Endothelial cell of umbilical vein (primary cell): Measurements from ENCODE around the gene MED28. TPM values are rescaled to one million over a fixed set of nuclear protein-coding genes. Genes with fewer than 3 reads are reported as not detected.

Experiments used
- BruUV-seq: library from RNA; stranded (reverse); fragments of 400-500 nt; replicated peaks from 2 replicates; lab custom pipeline; 2021; lab: Mats Ljungman, UMichigan
- CTCF ChIA-PET: fragments of 300-600, 350-600 bp; sonication (Branson Sonifier 250); formaldehyde crosslinking; loops from one replicate; lab custom pipeline; 2021; ENCODE audit warnings: antibody characterized with exemption, inconsistent platforms; lab: Charles Lee
- POLR2A ChIA-PET: fragments of 300-600, 350-600 bp; sonication (Branson Sonifier 250); formaldehyde crosslinking; loops from one replicate; lab custom pipeline; 2021; ENCODE audit warnings: antibody characterized with exemption, inconsistent platforms; lab: Charles Lee
- DNase-seq: peaks from one replicate; pipeline ENCODE4 v3.0.0-alpha.2; 2011; ENCODE audit warnings: low read depth, low spot score
- FAIRE-seq: peaks from 2 replicates; lab custom pipeline; 2011; peaks lifted over from hg19 to GRCh38; lab: Jason Lieb, UNC
- H2AFZ ChIP-seq: 2 replicates; pipeline ENCODE4 v1.6.0; 2012; ENCODE audit warnings: low read depth, low read length, control low read depth, inconsistent platforms
- H3K27ac ChIP-seq: 2 replicates; pipeline ENCODE4 v1.5.1; 2011; ENCODE audit warnings: low read depth, mild to moderate bottlenecking, control low read depth, low read length, moderate library complexity; ENCODE audit not compliant: insufficient read depth
- H3K27me3 ChIP-seq, 2 experiments: 2 replicates each; pipeline versions ENCODE4 v1.6.0 to v1.6.1; 2011; ENCODE audit warnings: low read length in 2 of 2, mixed read lengths in 1 of 2; ENCODE audit not compliant: control insufficient read depth in 2 of 2, insufficient read depth in 2 of 2
- H3K36me3 ChIP-seq, 2 experiments: 2 replicates in 1 of 2; 3 replicates in 1 of 2; pipeline ENCODE4 v1.5.1; 2011; ENCODE audit warnings: low read length in 2 of 2, mild to moderate bottlenecking in 1 of 2, moderate library complexity in 1 of 2; ENCODE audit not compliant: control insufficient read depth in 2 of 2, insufficient read depth in 2 of 2; ENCODE audit errors: extremely low read depth in 1 of 2
- H3K4me1 ChIP-seq: 3 replicates; pipeline ENCODE4 v1.5.1; 2011; ENCODE audit warnings: mild to moderate bottlenecking, low read length; ENCODE audit not compliant: control insufficient read depth, insufficient read depth; ENCODE audit errors: extremely low read depth
- H3K4me2 ChIP-seq: 2 replicates; pipeline ENCODE4 v1.6.1; 2011; ENCODE audit warnings: low read length, control low read depth, mixed read lengths; ENCODE audit not compliant: insufficient read depth
- H3K4me3 ChIP-seq, 3 experiments: fragments of 200-600 bp in 1 of 3; sonication (generic), shearing (Covaris generic) in 1 of 3; replicated peaks in 1 of 3; 2 replicates each; pipeline ENCODE4 v1.5.1; 2011 to 2016; ENCODE audit warnings: control low read depth in 3 of 3, low read length in 3 of 3, mild to moderate bottlenecking in 2 of 3, inconsistent platforms in 1 of 3, low read depth in 1 of 3, moderate library complexity in 1 of 3; ENCODE audit not compliant: insufficient read depth in 1 of 3
- H3K79me2 ChIP-seq: 2 replicates; pipeline ENCODE4 v1.6.0; 2012; ENCODE audit warnings: low read length, inconsistent platforms; ENCODE audit not compliant: control insufficient read depth, insufficient read depth
- H3K9ac ChIP-seq: replicated peaks from 2 replicates; pipeline ENCODE3; 2011; ENCODE audit warnings: low read length, control low read depth; ENCODE audit not compliant: insufficient read depth; ENCODE audit errors: extremely low read depth
- H3K9me1 ChIP-seq: replicated peaks from 3 replicates; pipeline ENCODE4 v1.6.0; 2011; ENCODE audit warnings: mild to moderate bottlenecking, low read length; ENCODE audit not compliant: control insufficient read depth, insufficient read depth; ENCODE audit errors: extremely low read depth
- H3K9me3 ChIP-seq: replicated peaks from 2 replicates; pipeline ENCODE4 v1.5.1; 2012; ENCODE audit warnings: low read length, inconsistent platforms; ENCODE audit not compliant: control insufficient read depth, insufficient read depth
- H4K20me1 ChIP-seq: replicated peaks from 2 replicates; pipeline ENCODE3; 2011; ENCODE audit warnings: mild to moderate bottlenecking, low read length; ENCODE audit not compliant: control insufficient read depth, insufficient read depth; ENCODE audit errors: extremely low read depth
- FOS ChIP-seq: IDR thresholded peaks from 2 replicates; pipeline ENCODE4 v1.6.1; 2011; ENCODE audit warnings: mild to moderate bottlenecking, low read length, moderate library complexity, borderline replicate concordance; ENCODE audit not compliant: insufficient read depth
- GATA2 ChIP-seq: IDR thresholded peaks from 2 replicates; pipeline ENCODE4 v1.7.0; 2011; ENCODE audit warnings: low read depth, mild to moderate bottlenecking, moderate library complexity, mixed read lengths, low read length; ENCODE audit not compliant: insufficient read length, insufficient read depth
- JUN ChIP-seq: IDR thresholded peaks from 2 replicates; pipeline ENCODE4 v1.6.1; 2011; ENCODE audit warnings: borderline replicate concordance, low read depth; ENCODE audit not compliant: insufficient read length, insufficient read depth
- MYC ChIP-seq: IDR thresholded peaks from one replicate; pipeline ENCODE4 v1.6.1; 2011; ENCODE audit warnings: mild to moderate bottlenecking, low read depth, low read length
- dilution Hi-C: fragments of 300-500 bp; cut with MboI; formaldehyde crosslinking; loops from one replicate; pipeline ENCODE4 v1.15.0; 2019; ENCODE audit warnings: low sequenced_read_pairs; ENCODE audit not compliant: extremely low pct_ligation_motif_present
- intact Hi-C: fragments of 100-400 bp; cut with micrococcal nuclease; formaldehyde crosslinking; loops from one replicate; pipeline ENCODE4 v1.10.0; 2022
- polyA plus RNA-seq, 4 experiments: library from polyadenylated mRNA; depleted of rRNA in 3 of 4; stranded (reverse) in 3 of 4; unstranded in 1 of 4; fragments of >200 nt; gene quantifications; 2 replicates each; pipeline versions ENCODE4 v1.2.1 to v1.2.3, GENCODE V29; 2011 to 2012; ENCODE audit warnings: missing spikeins in 1 of 4
- total RNA-seq: library from RNA; stranded (reverse); gene quantifications from 2 replicates; pipeline ENCODE4 v1.2.3, GENCODE V29; 2021
- TF ChIP-seq, protein P1 (sequence below), 2 donors: IDR thresholded peaks; 1 replicate in 1 of 2; 2 replicates in 1 of 2; pipeline ENCODE4 v1.5.1; 2011; ENCODE audit warnings: low read length in 2 of 2, mild to moderate bottlenecking in 2 of 2, moderate library complexity in 2 of 2, control low read depth in 1 of 2, inconsistent platforms in 1 of 2, low read depth in 1 of 2; ENCODE audit not compliant: insufficient read depth in 1 of 2; ENCODE audit errors: extremely low read depth in 1 of 2
- TF ChIP-seq, protein P2 (sequence below): IDR thresholded peaks from 2 replicates; pipeline ENCODE4 v1.6.1; 2011; ENCODE audit not compliant: insufficient read depth, insufficient read length

Gene MED28
- total and polyA plus RNA-seq, 2 donors (not counting 3 experiments of a cell fraction or from before 2014, with no cell fraction given), result 10.0 to 49.1 TPM

- no peaks in the 10 kb centered on the region for H3K27me3 ChIP-seq
- H3K79me2 ChIP-seq, result no peaks in the 10 kb centered on the region
- H3K9ac ChIP-seq, result peak overlapping the region; percentile 83
- H3K9me1 ChIP-seq, result no peaks in the 10 kb centered on the region
- H4K20me1 ChIP-seq, result no peaks in the 10 kb centered on the region
- H3K9me3 ChIP-seq, result no peaks in the 10 kb centered on the region
- BruUV-seq, result TSS peak; percentile 59
- dilution Hi-C loops, result no loop called here
- H2AFZ ChIP-seq, result peak overlapping the region; percentile 89
- DNase-seq (no peak), FAIRE-seq (peak; percentile 48)
- POLR2A ChIA-PET, result no interaction called here
- H3K4me1 ChIP-seq, result peaks cover 36% of the 10 kb centered on the region
- CTCF ChIA-PET, result interaction anchor here (0.9 to 1.4 kb wide), 6 partner anchors 26 to 105 kb away, joined by 3 to 4 read pairs (median 3); partner anchors contain the start of gene MED28
- intact Hi-C loops, result loop anchor here (1.0 kb wide), 6 partner anchors 29 to 531 kb away; partner anchors contain the start of genes DCAF16, LCORL, MED28 and NCAPG
- peak overlapping the region; percentile 82 for H3K27ac ChIP-seq
- H3K36me3 ChIP-seq, result peaks cover 0 to 4% of the 10 kb centered on the region in 2 experiments
- TF ChIP-seq MYC, result no peak
- TF ChIP-seq JUN, result no peak
- no peak for TF ChIP-seq GATA2
- TF ChIP-seq, protein P1, sequence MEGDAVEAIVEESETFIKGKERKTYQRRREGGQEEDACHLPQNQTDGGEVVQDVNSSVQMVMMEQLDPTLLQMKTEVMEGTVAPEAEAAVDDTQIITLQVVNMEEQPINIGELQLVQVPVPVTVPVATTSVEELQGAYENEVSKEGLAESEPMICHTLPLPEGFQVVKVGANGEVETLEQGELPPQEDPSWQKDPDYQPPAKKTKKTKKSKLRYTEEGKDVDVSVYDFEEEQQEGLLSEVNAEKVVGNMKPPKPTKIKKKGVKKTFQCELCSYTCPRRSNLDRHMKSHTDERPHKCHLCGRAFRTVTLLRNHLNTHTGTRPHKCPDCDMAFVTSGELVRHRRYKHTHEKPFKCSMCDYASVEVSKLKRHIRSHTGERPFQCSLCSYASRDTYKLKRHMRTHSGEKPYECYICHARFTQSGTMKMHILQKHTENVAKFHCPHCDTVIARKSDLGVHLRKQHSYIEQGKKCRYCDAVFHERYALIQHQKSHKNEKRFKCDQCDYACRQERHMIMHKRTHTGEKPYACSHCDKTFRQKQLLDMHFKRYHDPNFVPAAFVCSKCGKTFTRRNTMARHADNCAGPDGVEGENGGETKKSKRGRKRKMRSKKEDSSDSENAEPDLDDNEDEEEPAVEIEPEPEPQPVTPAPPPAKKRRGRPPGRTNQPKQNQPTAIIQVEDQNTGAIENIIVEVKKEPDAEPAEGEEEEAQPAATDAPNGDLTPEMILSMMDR (IDR thresholded peaks at IDR 0.05; ENCODE audit: extremely low read depth in 1 of 2, insufficient read depth in 1 of 2, low read depth in 1 of 2, low read length in 2 of 2), result peak in 1 of 2 donors; percentile 8
- TF ChIP-seq, protein P2, sequence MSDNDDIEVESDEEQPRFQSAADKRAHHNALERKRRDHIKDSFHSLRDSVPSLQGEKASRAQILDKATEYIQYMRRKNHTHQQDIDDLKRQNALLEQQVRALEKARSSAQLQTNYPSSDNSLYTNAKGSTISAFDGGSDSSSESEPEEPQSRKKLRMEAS, result no peak
- TF ChIP-seq FOS, result no peak
- peak overlapping the region; percentile 81 for H3K4me2 ChIP-seq
- H3K4me3 ChIP-seq, result peak overlapping the region; percentile 61 to 96 (median 90)
Observed at GRCh38 chr4:17577665-17578481, 36.6 kb upstream of the MED28 start.
